ENCODE results near the gene ZNF71. TPM values are rescaled to one million over a fixed set of nuclear protein-coding genes. Genes with fewer than 3 reads are reported as not detected.

The ZNF71 gene
- total RNA-seq, 1 experiment from 2014 or later, result 8.0 TPM

GRCh38 chr19:56670401-56670960 is 75.4 kb downstream of the ZNF71 start:
- ATAC-seq (no peak), DNase-seq (ENCODE audit: low spot score) (no peak)
- H3K4me1 Mint-ChIP-seq, result no peaks in the 10 kb centered on the region
- peaks cover 52% of the 10 kb centered on the region for H3K9me3 Mint-ChIP-seq
- no peak for TF ChIP-seq GRHL2 (CRISPR knock-in tag; IDR thresholded peaks at IDR 0.05; ENCODE audit: insufficient replicate concordance, severe bottlenecking)
- H3K27me3 Mint-ChIP-seq (ENCODE audit: low read depth), result peaks cover 3% of the 10 kb centered on the region
- peaks cover 61% of the 10 kb centered on the region for H3K36me3 Mint-ChIP-seq
- no peak overlapping the region for H3K27ac Mint-ChIP-seq
- POLR2A ChIA-PET, result no interaction called here
- no peak overlapping the region for H3K4me3 Mint-ChIP-seq
- CTCF ChIA-PET, result no interaction called here

GRCh38 chr19:56670961-56671612 is 76.0 kb downstream of the ZNF71 start:
- peaks cover 59% of the 10 kb centered on the region for H3K36me3 Mint-ChIP-seq
- POLR2A ChIA-PET, result no interaction called here
- DNase-seq (ENCODE audit: low spot score) (no peak), ATAC-seq (no peak)
- CTCF ChIA-PET, result no interaction called here
- peaks cover 3% of the 10 kb centered on the region for H3K27me3 Mint-ChIP-seq (ENCODE audit: low read depth)
- H3K9me3 Mint-ChIP-seq, result peaks cover 52% of the 10 kb centered on the region
- no peak overlapping the region for H3K4me3 Mint-ChIP-seq
- no peak for TF ChIP-seq JAZF1 (CRISPR knock-in tag; IDR thresholded peaks at IDR 0.05)
- no peak for TF ChIP-seq USF2 (CRISPR knock-in tag; IDR thresholded peaks at IDR 0.05)
- no peak for TF ChIP-seq MAX (CRISPR knock-in tag; IDR thresholded peaks at IDR 0.05)
- TF ChIP-seq ZBTB43 (CRISPR knock-in tag; IDR thresholded peaks at IDR 0.05), result no peak
- TF ChIP-seq ESRRA (CRISPR knock-in tag; IDR thresholded peaks at IDR 0.05; ENCODE audit: borderline replicate concordance), result no peak
- TF ChIP-seq ZNF263 (CRISPR knock-in tag; IDR thresholded peaks at IDR 0.05; ENCODE audit: low read depth), result no peak
- TF ChIP-seq ZSCAN18 (CRISPR knock-in tag; IDR thresholded peaks at IDR 0.05), result no peak
- no peak for TF ChIP-seq AR (CRISPR knock-in tag; IDR thresholded peaks at IDR 0.05)
- no peak for TF ChIP-seq CBFB (CRISPR knock-in tag; IDR thresholded peaks at IDR 0.05; ENCODE audit: low read depth)
- TF ChIP-seq FOXP1 (CRISPR knock-in tag; IDR thresholded peaks at IDR 0.05; ENCODE audit: borderline replicate concordance), result no peak
- TF ChIP-seq ERG (CRISPR knock-in tag; IDR thresholded peaks at IDR 0.05), result no peak
- no peak for TF ChIP-seq RELA (CRISPR knock-in tag; IDR thresholded peaks at IDR 0.05; ENCODE audit: borderline replicate concordance)
- TF ChIP-seq ZNF121 (CRISPR knock-in tag; IDR thresholded peaks at IDR 0.05), result no peak
- no peak for TF ChIP-seq SMAD4 (CRISPR knock-in tag; IDR thresholded peaks at IDR 0.05)
- H3K27ac Mint-ChIP-seq, result no peak overlapping the region
- no peaks in the 10 kb centered on the region for H3K4me1 Mint-ChIP-seq

All from WTC11 (cell line).